GM23338 (cell line): ENCODE measurements around the gene CFAP92. TPM values are rescaled to one million over a fixed set of nuclear protein-coding genes. Genes with fewer than 3 reads are reported as not detected.

Source experiments
- ATAC-seq: fragments of 200-7000 bp; cut with Tn5 transposase; 3 replicates; pipeline ENCODE4 v1.9.1; 2020
- DNase-seq: peaks from one replicate; pipeline ENCODE4 v3.0.0-alpha.2; 2015; ENCODE audit warnings: low spot score
- H2AFZ ChIP-seq: fragments of 200-600 bp; sonication (generic); 2 replicates; pipeline ENCODE4 v1.8.0; 2016; ENCODE audit warnings: antibody characterized with exemption, mild to moderate bottlenecking, moderate library complexity
- H3F3A ChIP-seq: fragments of 200-600 bp; sonication (generic); replicated peaks from 2 replicates; pipeline ENCODE4 v1.8.0; 2017; ENCODE audit warnings: antibody characterized with exemption, mixed run types, low read depth
- H3K27ac ChIP-seq: fragments of 200-600 bp; sonication (generic); 2 replicates; pipeline ENCODE4 v1.6.1; 2016; ENCODE audit warnings: low read depth
- H3K27me3 ChIP-seq: fragments of 200-600 bp; sonication (generic); 2 replicates; pipeline ENCODE4 v1.8.0; 2016; ENCODE audit warnings: mild to moderate bottlenecking, mixed run types, moderate library complexity; ENCODE audit not compliant: insufficient read depth
- H3K36me3 ChIP-seq: fragments of 200-600 bp; sonication (generic); 2 replicates; pipeline ENCODE4 v1.8.0; 2016; ENCODE audit warnings: mild to moderate bottlenecking; ENCODE audit not compliant: insufficient read depth
- H3K4me1 ChIP-seq: fragments of 200-600 bp; sonication (generic); 2 replicates; pipeline ENCODE4 v1.8.0; 2016; ENCODE audit warnings: mild to moderate bottlenecking, moderate library complexity; ENCODE audit not compliant: insufficient read depth
- H3K4me2 ChIP-seq: fragments of 200-600 bp; sonication (generic); 2 replicates; pipeline ENCODE4 v1.7.1; 2017; ENCODE audit warnings: mixed run types
- H3K4me3 ChIP-seq: fragments of 200-600 bp; sonication (generic); 2 replicates; pipeline ENCODE4 v1.6.1; 2016; ENCODE audit warnings: mixed run types
- H3K79me2 ChIP-seq: fragments of 200-600 bp; sonication (generic); replicated peaks from 2 replicates; pipeline ENCODE4 v1.8.0; 2017; ENCODE audit warnings: mild to moderate bottlenecking; ENCODE audit not compliant: insufficient read depth
- H3K9me2 ChIP-seq: fragments of 200-600 bp; sonication (generic); 2 replicates; pipeline ENCODE4 v1.8.0; 2017; ENCODE audit not compliant: insufficient read depth
- H4K20me1 ChIP-seq: fragments of 200-600 bp; sonication (generic); replicated peaks from 2 replicates; pipeline ENCODE4 v1.8.0; 2017; ENCODE audit warnings: mild to moderate bottlenecking; ENCODE audit not compliant: insufficient read depth
- H3K27ac Mint-ChIP-seq: 2 replicates; pipeline ENCODE4 v1.8.0; 2020; ENCODE audit warnings: inconsistent platforms, mild to moderate bottlenecking, moderate library complexity, mixed read lengths
- H3K27me3 Mint-ChIP-seq: 3 replicates; pipeline ENCODE4 v1.8.0; 2022; ENCODE audit warnings: low read depth, mild to moderate bottlenecking, moderate library complexity, mixed read lengths, inconsistent platforms; ENCODE audit not compliant: insufficient read depth, poor library complexity
- H3K36me3 Mint-ChIP-seq: 3 replicates; pipeline ENCODE4 v1.8.0; 2021; ENCODE audit warnings: low read depth, mild to moderate bottlenecking, inconsistent platforms, moderate library complexity, mixed read lengths
- H3K4me1 Mint-ChIP-seq: 3 replicates; pipeline ENCODE4 v1.8.0; 2020; ENCODE audit warnings: mild to moderate bottlenecking, inconsistent platforms, mixed read lengths
- H3K4me3 Mint-ChIP-seq: 3 replicates; pipeline ENCODE4 v1.8.0; 2021; ENCODE audit warnings: moderate library complexity, mild to moderate bottlenecking, inconsistent platforms, mixed read lengths
- H3K9me3 Mint-ChIP-seq: 3 replicates; pipeline ENCODE4 v1.8.0; 2020; ENCODE audit warnings: moderate library complexity, mild to moderate bottlenecking, inconsistent platforms, mixed read lengths
- CREB1 ChIP-seq: fragments of 250-450 bp; sonication (Bioruptor Pico); IDR thresholded peaks from 2 replicates; pipeline ENCODE4 v1.5.0; 2020; ENCODE audit warnings: low read depth, mild to moderate bottlenecking, moderate library complexity
- EZH2 ChIP-seq: fragments of 200-600 bp; sonication (generic); IDR thresholded peaks from one replicate; pipeline ENCODE4 v1.8.0; 2017; ENCODE audit warnings: antibody characterized with exemption, mild to moderate bottlenecking, low read depth; ENCODE audit not compliant: unreplicated experiment
- EZH2phosphoT487 ChIP-seq: fragments of 200-600 bp; sonication (generic); IDR thresholded peaks from one replicate; pipeline ENCODE4 v1.8.1; 2018; ENCODE audit warnings: antibody characterized with exemption; ENCODE audit not compliant: unreplicated experiment
- JUNB ChIP-seq: IDR thresholded peaks from one replicate; pipeline ENCODE4 v1.6.1; 2016; ENCODE audit warnings: antibody characterized with exemption; ENCODE audit not compliant: unreplicated experiment
- NANOG ChIP-seq: IDR thresholded peaks from 2 replicates; pipeline ENCODE4 v1.6.1; 2016; ENCODE audit warnings: antibody characterized with exemption, borderline replicate concordance
- POLR2AphosphoS5 ChIP-seq: IDR thresholded peaks from 2 replicates; pipeline ENCODE4 v1.6.1; 2016; ENCODE audit warnings: antibody characterized with exemption, low read depth
- STAT1 ChIP-seq: IDR thresholded peaks from one replicate; pipeline ENCODE4 v1.6.1; 2016; ENCODE audit warnings: antibody characterized with exemption; ENCODE audit not compliant: unreplicated experiment
- ZNF114 ChIP-seq: fragments of 250-450 bp; sonication (Bioruptor Pico); IDR thresholded peaks from 2 replicates; pipeline ENCODE4 v1.5.0; 2020; ENCODE audit warnings: mild to moderate bottlenecking, moderate library complexity
- ZNF331 ChIP-seq: fragments of 250-450 bp; sonication (Bioruptor Pico); IDR thresholded peaks from 2 replicates; pipeline ENCODE4 v1.5.0; 2020; ENCODE audit warnings: low read depth, mild to moderate bottlenecking, moderate library complexity
- polyA plus RNA-seq: library from polyadenylated mRNA; unstranded; fragments of >200 nt; fragmentation: Nextera tagmentation; extraction: Ambion mirVana; gene quantifications from 2 replicates; pipeline ENCODE4 v1.2.1, GENCODE V29; 2016
- total RNA-seq: library from RNA; depleted of rRNA; stranded (reverse); fragments of >200 nt; shearing (Covaris generic); gene quantifications from 2 replicates; pipeline ENCODE4 v1.2.3, GENCODE V29; 2014
- TF ChIP-seq, protein P1 (sequence below), 2 experiments: fragments of 200-600 bp in 1 of 2; sonication (generic) in 1 of 2; conservative IDR thresholded peaks; 2 replicates each; pipeline versions ENCODE4 v1.5.1 to v1.6.1; 2016 to 2017; ENCODE audit warnings: antibody characterized with exemption in 2 of 2, low read depth in 2 of 2, mild to moderate bottlenecking in 2 of 2, moderate library complexity in 1 of 2
- TF ChIP-seq, protein P2 (sequence below): fragments of 250-450 bp; sonication (Bioruptor Pico); IDR thresholded peaks from 2 replicates; pipeline ENCODE4 v1.5.0; 2020; ENCODE audit warnings: mild to moderate bottlenecking, moderate library complexity
- TF ChIP-seq, protein P3 (sequence below): IDR thresholded peaks from one replicate; pipeline ENCODE4 v1.6.1; 2018; ENCODE audit warnings: antibody characterized with exemption; ENCODE audit not compliant: unreplicated experiment

CFAP92 gene
- total and polyA plus RNA-seq, 2 experiments from 2014 or later: 1.6 to 2.3 TPM

DNA sequence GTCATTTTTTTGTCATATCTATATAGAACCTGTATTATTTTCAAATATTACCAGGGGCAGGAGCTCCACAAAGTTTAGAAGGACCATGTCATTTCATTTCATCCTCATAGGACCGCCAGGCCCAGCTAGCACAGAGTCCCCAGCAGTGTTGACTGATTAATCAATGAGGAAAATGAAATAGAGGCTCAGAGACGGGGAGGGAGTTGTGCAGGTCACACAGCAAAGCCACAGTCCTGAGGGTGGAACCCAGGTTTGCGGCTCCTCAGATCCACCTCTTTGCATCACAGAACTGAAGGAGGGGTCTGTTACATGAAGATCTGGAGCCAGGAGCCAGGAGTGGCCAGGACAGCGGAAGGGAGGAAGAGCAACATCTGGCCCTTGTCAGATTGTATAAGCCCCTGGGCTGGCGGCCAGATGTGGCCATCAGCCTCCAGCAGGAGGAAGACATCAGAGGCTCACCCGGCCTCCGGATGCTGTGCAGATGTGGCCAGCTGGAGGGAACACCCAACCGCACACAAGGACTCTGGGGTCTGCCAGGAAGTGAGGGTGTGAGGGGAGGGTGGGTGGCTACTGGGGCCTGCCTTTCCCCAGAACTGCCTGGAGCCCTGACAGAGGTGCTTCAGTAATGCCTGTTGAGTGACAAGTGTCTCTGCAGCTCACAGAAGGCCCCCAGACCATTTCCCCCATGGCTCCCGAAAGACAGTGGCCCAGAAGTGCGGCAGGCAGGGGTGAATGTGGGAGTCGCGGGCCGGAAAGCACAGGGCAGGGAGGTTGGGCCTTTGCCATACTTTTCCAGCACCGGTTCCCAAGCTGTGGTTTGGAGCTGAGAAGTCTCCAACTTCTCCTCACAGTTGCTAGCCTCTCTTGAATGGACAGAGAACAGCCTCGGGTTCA is 28.5 kb upstream of the CFAP92 start:
- no peak overlapping the region for H3K4me3 Mint-ChIP-seq
- H3K27me3 ChIP-seq: peaks cover 20% of the 10 kb centered on the region
- H2AFZ ChIP-seq: no peak overlapping the region
- no peak overlapping the region for H3K4me3 ChIP-seq
- no peak overlapping the region for H3K4me2 ChIP-seq
- H3K27ac ChIP-seq: no peak overlapping the region
- H3K4me1 ChIP-seq: no peaks in the 10 kb centered on the region
- no peak for ATAC-seq
- H3K4me1 Mint-ChIP-seq: peaks cover 3% of the 10 kb centered on the region; the same call in 1 of the 3 replicates
- TF ChIP-seq ZNF114: no peak
- no peak for TF ChIP-seq CREB1
- TF ChIP-seq, protein P1, sequence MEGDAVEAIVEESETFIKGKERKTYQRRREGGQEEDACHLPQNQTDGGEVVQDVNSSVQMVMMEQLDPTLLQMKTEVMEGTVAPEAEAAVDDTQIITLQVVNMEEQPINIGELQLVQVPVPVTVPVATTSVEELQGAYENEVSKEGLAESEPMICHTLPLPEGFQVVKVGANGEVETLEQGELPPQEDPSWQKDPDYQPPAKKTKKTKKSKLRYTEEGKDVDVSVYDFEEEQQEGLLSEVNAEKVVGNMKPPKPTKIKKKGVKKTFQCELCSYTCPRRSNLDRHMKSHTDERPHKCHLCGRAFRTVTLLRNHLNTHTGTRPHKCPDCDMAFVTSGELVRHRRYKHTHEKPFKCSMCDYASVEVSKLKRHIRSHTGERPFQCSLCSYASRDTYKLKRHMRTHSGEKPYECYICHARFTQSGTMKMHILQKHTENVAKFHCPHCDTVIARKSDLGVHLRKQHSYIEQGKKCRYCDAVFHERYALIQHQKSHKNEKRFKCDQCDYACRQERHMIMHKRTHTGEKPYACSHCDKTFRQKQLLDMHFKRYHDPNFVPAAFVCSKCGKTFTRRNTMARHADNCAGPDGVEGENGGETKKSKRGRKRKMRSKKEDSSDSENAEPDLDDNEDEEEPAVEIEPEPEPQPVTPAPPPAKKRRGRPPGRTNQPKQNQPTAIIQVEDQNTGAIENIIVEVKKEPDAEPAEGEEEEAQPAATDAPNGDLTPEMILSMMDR (conservative IDR thresholded peaks at IDR 0.05; ENCODE audit: low read depth in 2 of 2): no peak
- TF ChIP-seq EZH2: no peak
- no peak for TF ChIP-seq POLR2AphosphoS5
- no peak for TF ChIP-seq JUNB
- TF ChIP-seq STAT1: no peak
- TF ChIP-seq NANOG: no peak
- TF ChIP-seq, protein P2, sequence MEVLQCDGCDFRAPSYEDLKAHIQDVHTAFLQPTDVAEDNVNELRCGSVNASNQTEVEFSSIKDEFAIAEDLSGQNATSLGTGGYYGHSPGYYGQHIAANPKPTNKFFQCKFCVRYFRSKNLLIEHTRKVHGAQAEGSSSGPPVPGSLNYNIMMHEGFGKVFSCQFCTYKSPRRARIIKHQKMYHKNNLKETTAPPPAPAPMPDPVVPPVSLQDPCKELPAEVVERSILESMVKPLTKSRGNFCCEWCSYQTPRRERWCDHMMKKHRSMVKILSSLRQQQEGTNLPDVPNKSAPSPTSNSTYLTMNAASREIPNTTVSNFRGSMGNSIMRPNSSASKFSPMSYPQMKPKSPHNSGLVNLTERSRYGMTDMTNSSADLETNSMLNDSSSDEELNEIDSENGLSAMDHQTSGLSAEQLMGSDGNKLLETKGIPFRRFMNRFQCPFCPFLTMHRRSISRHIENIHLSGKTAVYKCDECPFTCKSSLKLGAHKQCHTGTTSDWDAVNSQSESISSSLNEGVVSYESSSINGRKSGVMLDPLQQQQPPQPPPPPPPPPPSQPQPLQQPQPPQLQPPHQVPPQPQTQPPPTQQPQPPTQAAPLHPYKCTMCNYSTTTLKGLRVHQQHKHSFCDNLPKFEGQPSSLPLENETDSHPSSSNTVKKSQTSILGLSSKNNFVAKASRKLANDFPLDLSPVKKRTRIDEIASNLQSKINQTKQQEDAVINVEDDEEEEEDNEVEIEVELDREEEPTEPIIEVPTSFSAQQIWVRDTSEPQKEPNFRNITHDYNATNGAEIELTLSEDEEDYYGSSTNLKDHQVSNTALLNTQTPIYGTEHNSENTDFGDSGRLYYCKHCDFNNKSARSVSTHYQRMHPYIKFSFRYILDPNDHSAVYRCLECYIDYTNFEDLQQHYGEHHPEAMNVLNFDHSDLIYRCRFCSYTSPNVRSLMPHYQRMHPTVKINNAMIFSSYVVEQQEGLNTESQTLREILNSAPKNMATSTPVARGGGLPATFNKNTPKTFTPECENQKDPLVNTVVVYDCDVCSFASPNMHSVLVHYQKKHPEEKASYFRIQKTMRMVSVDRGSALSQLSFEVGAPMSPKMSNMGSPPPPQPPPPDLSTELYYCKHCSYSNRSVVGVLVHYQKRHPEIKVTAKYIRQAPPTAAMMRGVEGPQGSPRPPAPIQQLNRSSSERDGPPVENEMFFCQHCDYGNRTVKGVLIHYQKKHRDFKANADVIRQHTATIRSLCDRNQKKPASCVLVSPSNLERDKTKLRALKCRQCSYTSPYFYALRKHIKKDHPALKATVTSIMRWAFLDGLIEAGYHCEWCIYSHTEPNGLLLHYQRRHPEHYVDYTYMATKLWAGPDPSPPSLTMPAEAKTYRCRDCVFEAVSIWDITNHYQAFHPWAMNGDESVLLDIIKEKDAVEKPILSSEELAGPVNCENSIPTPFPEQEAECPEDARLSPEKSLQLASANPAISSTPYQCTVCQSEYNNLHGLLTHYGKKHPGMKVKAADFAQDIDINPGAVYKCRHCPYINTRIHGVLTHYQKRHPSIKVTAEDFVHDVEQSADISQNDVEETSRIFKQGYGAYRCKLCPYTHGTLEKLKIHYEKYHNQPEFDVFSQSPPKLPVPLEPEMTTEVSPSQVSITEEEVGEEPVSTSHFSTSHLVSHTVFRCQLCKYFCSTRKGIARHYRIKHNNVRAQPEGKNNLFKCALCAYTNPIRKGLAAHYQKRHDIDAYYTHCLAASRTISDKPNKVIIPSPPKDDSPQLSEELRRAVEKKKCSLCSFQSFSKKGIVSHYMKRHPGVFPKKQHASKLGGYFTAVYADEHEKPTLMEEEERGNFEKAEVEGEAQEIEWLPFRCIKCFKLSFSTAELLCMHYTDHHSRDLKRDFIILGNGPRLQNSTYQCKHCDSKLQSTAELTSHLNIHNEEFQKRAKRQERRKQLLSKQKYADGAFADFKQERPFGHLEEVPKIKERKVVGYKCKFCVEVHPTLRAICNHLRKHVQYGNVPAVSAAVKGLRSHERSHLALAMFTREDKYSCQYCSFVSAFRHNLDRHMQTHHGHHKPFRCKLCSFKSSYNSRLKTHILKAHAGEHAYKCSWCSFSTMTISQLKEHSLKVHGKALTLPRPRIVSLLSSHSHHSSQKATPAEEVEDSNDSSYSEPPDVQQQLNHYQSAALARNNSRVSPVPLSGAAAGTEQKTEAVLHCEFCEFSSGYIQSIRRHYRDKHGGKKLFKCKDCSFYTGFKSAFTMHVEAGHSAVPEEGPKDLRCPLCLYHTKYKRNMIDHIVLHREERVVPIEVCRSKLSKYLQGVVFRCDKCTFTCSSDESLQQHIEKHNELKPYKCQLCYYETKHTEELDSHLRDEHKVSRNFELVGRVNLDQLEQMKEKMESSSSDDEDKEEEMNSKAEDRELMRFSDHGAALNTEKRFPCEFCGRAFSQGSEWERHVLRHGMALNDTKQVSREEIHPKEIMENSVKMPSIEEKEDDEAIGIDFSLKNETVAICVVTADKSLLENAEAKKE (CRISPR knock-in tag): no peak
- TF ChIP-seq, protein P3, sequence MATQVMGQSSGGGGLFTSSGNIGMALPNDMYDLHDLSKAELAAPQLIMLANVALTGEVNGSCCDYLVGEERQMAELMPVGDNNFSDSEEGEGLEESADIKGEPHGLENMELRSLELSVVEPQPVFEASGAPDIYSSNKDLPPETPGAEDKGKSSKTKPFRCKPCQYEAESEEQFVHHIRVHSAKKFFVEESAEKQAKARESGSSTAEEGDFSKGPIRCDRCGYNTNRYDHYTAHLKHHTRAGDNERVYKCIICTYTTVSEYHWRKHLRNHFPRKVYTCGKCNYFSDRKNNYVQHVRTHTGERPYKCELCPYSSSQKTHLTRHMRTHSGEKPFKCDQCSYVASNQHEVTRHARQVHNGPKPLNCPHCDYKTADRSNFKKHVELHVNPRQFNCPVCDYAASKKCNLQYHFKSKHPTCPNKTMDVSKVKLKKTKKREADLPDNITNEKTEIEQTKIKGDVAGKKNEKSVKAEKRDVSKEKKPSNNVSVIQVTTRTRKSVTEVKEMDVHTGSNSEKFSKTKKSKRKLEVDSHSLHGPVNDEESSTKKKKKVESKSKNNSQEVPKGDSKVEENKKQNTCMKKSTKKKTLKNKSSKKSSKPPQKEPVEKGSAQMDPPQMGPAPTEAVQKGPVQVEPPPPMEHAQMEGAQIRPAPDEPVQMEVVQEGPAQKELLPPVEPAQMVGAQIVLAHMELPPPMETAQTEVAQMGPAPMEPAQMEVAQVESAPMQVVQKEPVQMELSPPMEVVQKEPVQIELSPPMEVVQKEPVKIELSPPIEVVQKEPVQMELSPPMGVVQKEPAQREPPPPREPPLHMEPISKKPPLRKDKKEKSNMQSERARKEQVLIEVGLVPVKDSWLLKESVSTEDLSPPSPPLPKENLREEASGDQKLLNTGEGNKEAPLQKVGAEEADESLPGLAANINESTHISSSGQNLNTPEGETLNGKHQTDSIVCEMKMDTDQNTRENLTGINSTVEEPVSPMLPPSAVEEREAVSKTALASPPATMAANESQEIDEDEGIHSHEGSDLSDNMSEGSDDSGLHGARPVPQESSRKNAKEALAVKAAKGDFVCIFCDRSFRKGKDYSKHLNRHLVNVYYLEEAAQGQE: no peak
- no peak for TF ChIP-seq EZH2phosphoT487
- no peak for TF ChIP-seq ZNF331 (CRISPR knock-in tag)
- no peaks in the 10 kb centered on the region for H3K36me3 Mint-ChIP-seq
- H3K9me3 Mint-ChIP-seq: peaks cover 7% of the 10 kb centered on the region; the same call in 2 of the 3 replicates
- no peaks in the 10 kb centered on the region for H3K36me3 ChIP-seq
- no peak overlapping the region for H3K27ac Mint-ChIP-seq
- no peak for DNase-seq
- H3K79me2 ChIP-seq: no peaks in the 10 kb centered on the region
- no peaks in the 10 kb centered on the region for H4K20me1 ChIP-seq
- H3F3A ChIP-seq: no peaks in the 10 kb centered on the region
- peaks cover 26% of the 10 kb centered on the region for H3K27me3 Mint-ChIP-seq
- no peaks in the 10 kb centered on the region for H3K9me2 ChIP-seq
